ENCODE data around the gene OR9Q1. TPM values are rescaled to one million over a fixed set of nuclear protein-coding genes. Genes with fewer than 3 reads are reported as not detected.

The OR9Q1 gene
- total RNA-seq, 6 donors from 2014 or later: not detected

DNA sequence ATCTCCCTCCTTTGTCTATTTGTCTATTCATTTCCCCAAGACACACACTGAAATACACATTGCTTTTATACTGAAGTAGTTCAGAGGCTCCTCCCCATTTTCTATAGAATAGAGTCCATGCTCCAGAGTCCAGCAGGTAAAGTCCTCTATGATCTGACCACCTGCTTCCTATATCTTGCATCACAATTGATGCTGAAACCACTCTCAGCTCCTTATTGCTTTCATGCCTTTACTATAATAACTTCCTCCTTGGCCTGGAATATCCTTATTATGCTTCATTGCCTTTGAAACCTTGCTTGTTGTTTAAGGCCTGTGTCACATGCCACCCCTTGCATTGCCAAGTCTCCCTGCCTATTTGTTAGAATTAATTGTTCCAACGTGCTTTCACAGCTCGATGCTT, 19.7 kb downstream of the OR9Q1 start:
- DNase-seq (no peak), ATAC-seq (ENCODE audit: low FRiP score in 2 of 2) (no peak)
- Histone ChIP-seq H3K9me3 (no peaks in the 10 kb centered on the region), H3K4me3 (no peak overlapping the region), H3K36me3 (no peaks in the 10 kb centered on the region), H3K27ac (no peak overlapping the region), H3K27me3 (no peaks in the 10 kb centered on the region), H3K4me1 (no peaks in the 10 kb centered on the region)
- TF ChIP-seq EP300 (IDR thresholded peaks at IDR 0.05) (no peak), POLR2AphosphoS5 (IDR thresholded peaks at IDR 0.05) (no peak), POLR2A (IDR thresholded peaks at IDR 0.05) (no peak)
- TF ChIP-seq, protein P1, sequence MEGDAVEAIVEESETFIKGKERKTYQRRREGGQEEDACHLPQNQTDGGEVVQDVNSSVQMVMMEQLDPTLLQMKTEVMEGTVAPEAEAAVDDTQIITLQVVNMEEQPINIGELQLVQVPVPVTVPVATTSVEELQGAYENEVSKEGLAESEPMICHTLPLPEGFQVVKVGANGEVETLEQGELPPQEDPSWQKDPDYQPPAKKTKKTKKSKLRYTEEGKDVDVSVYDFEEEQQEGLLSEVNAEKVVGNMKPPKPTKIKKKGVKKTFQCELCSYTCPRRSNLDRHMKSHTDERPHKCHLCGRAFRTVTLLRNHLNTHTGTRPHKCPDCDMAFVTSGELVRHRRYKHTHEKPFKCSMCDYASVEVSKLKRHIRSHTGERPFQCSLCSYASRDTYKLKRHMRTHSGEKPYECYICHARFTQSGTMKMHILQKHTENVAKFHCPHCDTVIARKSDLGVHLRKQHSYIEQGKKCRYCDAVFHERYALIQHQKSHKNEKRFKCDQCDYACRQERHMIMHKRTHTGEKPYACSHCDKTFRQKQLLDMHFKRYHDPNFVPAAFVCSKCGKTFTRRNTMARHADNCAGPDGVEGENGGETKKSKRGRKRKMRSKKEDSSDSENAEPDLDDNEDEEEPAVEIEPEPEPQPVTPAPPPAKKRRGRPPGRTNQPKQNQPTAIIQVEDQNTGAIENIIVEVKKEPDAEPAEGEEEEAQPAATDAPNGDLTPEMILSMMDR (IDR thresholded peaks at IDR 0.05): no peak
- 62 to 66% methylated on average over 2 of the region's 2 CpGs for WGBS, 2 donors

GRCh38 chr11:58046231-58046630, 22.6 kb downstream of the OR9Q1 start:
- no peak for TF ChIP-seq EP300 (IDR thresholded peaks at IDR 0.05)
- H3K27ac ChIP-seq: no peak overlapping the region
- no peak for DNase-seq
- no peaks in the 10 kb centered on the region for H3K4me1 ChIP-seq
- H3K4me3 ChIP-seq: no peak overlapping the region
- WGBS, 2 donors: 61% methylated on average over 3 of the region's 3 CpGs
- H3K9me3 ChIP-seq: no peaks in the 10 kb centered on the region
- H3K27me3 ChIP-seq: no peaks in the 10 kb centered on the region
- no peaks in the 10 kb centered on the region for H3K36me3 ChIP-seq
- no peak for ATAC-seq (ENCODE audit: low FRiP score in 2 of 2)

- DNase-seq (no peak), ATAC-seq (ENCODE audit: low FRiP score in 2 of 2) (no peak)
- H3K4me3 ChIP-seq: no peak overlapping the region
- H3K4me1 ChIP-seq: no peaks in the 10 kb centered on the region
- no peaks in the 10 kb centered on the region for H3K36me3 ChIP-seq
- WGBS, 2 donors: 86 to 96% methylated on average over 3 of the region's 3 CpGs
- TF ChIP-seq EP300 (IDR thresholded peaks at IDR 0.05) (no peak), POLR2A (IDR thresholded peaks at IDR 0.05) (no peak)
- H3K9me3 ChIP-seq: no peaks in the 10 kb centered on the region
- no peaks in the 10 kb centered on the region for H3K27me3 ChIP-seq
- H3K27ac ChIP-seq: no peak overlapping the region
These were observed 24.1 kb downstream of the OR9Q1 start for GRCh38 chr11:58047818-58048217.

- no peaks in the 10 kb centered on the region for H3K27me3 ChIP-seq
- H3K27ac ChIP-seq: no peak overlapping the region
- WGBS, 2 donors: 83 to 90% methylated on average over 1 of the region's 1 CpG
- no peaks in the 10 kb centered on the region for H3K36me3 ChIP-seq
- H3K4me1 ChIP-seq: peaks cover 0 to 10% (median 5%) of the 10 kb centered on the region in 4 donors
- DNase-seq (no peak), ATAC-seq (ENCODE audit: low FRiP score in 2 of 2) (no peak)
- H3K4me3 ChIP-seq: no peak overlapping the region
- TF ChIP-seq POLR2AphosphoS5 (IDR thresholded peaks at IDR 0.05) (no peak), EP300 (IDR thresholded peaks at IDR 0.05) (no peak)
- TF ChIP-seq, protein P1 (IDR thresholded peaks at IDR 0.05): no peak
- no peaks in the 10 kb centered on the region for H3K9me3 ChIP-seq
These were observed 32.2 kb downstream of the OR9Q1 start for GRCh38 chr11:58055806-58056401.

DNA sequence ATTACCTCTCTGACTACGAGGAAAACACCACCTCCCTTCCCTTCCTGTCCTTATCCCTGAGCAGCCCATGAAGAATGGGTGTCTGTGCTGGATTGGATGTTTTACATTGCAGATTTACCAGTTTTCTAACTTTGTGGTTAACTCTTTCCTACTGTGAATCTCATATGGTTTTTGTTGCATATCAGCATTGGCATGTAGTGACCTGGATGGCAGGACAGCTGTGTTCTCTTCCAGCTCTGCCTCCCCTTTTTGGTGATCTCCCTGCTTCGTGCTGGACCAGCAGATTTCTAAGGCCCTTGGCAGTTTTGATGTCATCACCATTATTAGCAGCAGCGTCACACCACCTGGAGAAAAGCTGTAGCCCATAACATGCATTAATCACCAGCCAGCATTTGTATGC, 33.8 kb downstream of the OR9Q1 start:
- Histone ChIP-seq H3K27ac (no peak overlapping the region), H3K27me3 (no peaks in the 10 kb centered on the region), H3K4me3 (no peak overlapping the region), H3K36me3 (no peaks in the 10 kb centered on the region), H3K9me3 (no peaks in the 10 kb centered on the region), H3K4me1 (peaks cover 0 to 10% (median 5%) of the 10 kb centered on the region in 4 donors)
- 77 to 86% methylated on average over 3 of the region's 3 CpGs for WGBS, 2 donors
- ATAC-seq (ENCODE audit: low FRiP score in 2 of 2) (no peak), DNase-seq (no peak)
- TF ChIP-seq POLR2AphosphoS5 (IDR thresholded peaks at IDR 0.05) (no peak), EP300 (IDR thresholded peaks at IDR 0.05) (no peak), POLR2A (IDR thresholded peaks at IDR 0.05) (no peak)
- TF ChIP-seq, protein P1 (IDR thresholded peaks at IDR 0.05): no peak

Measured in upper lobe of left lung (tissue), 6 donors.